Fibroblast of gingiva (primary cell): ENCODE results near the gene LIPN.
A peak's percentile ranks its signal among the peaks of the same experiment; 100 is the strongest.
"Not testable (repeated sequence)": the region's sequence is repeated elsewhere in the genome, so short reads cannot be mapped to it uniquely, and the experiment has no call there.

Source experiments
- DNase-seq: peaks from one replicate; pipeline ENCODE4 v3.0.0-alpha.2; 2011; ENCODE audit warnings: low read depth

Gene LIPN, protein sequence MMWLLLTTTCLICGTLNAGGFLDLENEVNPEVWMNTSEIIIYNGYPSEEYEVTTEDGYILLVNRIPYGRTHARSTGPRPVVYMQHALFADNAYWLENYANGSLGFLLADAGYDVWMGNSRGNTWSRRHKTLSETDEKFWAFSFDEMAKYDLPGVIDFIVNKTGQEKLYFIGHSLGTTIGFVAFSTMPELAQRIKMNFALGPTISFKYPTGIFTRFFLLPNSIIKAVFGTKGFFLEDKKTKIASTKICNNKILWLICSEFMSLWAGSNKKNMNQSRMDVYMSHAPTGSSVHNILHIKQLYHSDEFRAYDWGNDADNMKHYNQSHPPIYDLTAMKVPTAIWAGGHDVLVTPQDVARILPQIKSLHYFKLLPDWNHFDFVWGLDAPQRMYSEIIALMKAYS

DNA sequence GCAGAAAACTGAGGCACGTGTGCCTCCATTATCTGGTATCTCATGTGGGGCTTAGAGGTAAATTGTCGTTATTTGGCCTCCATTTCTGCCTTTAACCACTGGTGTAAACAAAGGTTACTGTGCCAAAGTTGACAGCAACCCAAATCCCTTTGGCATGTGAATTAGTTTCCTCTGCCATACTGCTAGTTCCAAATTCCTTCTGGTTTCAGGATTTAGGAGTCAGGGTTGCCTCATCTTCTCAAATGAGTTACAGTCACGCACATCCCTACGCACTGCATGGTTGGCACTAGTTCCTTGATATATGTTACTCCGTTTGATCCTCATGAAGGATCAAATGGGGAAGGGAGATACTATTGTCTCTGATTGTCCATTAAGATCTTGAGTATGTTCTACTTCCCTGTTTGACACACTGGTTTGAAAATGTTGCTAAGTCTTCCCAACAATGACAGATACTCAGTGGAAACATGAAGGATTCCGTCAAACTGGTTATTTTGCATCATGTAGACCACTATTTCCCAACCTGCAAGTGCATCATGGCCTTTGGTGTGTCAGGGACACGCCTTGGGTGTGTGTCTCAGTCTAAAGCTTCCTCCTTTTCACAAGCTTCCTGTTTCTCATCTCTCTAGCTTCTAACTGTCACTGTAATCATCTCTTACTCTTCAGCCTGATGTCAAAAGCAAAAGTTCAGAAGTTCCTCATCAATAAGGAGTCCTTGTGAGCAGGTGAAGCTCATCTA lies at the start of gene LIPN:
Gene LIPN, plus strand, starts transcription at position 655 of the 736 bp plus-strand sequence. CDS start 1,386 bp downstream, outside the sequence.
- DNase-seq: peak; percentile 47

- DNase-seq: no peak
Measured at GRCh38 chr10:88715517-88715916, 44.3 kb upstream of the LIPN start.

GRCh38 chr10:88721392-88721791 lies 38.4 kb upstream of the LIPN start:
- no peak for DNase-seq

DNA sequence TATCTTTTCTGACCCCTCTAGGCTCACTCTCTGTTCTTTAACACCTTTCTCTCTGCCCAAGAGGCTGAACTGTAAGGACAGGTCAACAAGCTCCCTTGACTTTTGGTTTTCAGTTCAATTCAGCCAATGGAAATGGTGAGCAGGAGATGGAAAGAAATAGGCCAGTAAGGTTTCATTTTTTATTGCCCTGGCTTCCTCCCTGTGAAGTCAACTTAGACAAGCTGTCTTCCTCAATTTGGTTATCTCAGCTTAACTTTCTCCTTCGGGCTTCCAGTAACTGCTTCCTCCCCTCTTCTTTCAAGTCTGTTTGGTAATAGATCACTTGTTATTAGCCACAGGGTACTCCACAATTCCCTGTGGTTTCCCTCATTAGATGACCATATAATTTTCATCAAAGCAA lies 34.0 kb upstream of the LIPN start:
- no peak for DNase-seq

DNA sequence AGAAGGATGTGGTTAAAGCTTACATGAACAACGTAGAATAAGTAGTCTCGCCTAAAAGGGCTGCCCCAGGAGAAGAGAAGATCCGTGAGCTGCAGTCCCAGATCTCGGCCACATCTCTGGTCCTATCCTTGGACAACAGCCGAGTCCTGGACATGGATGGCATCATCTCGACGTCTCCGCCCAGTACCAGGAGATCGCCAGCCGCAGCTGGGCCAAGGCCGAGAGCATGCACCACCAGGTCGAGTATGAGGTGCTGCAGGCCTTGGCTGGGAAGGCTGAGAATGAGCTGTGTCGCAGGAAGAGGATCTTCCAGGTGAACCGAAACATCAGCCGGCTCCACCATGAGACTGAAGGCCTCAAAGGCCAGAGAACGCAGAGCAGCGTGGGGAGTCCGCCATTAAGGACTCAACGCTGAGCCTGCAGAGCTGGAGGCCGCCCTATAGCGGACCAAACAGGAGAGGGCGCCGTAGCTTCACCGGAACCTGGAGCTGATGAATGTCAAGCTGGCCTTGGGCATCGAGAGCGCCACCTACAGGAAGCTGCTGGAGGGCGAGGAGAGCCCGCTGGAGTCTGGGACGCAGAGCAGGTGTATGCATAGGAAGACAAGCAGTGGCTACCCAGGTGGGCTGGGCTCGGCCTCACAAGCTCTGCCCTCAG lies 31.6 kb upstream of the LIPN start:
- DNase-seq: no peak

- DNase-seq: no peak
Measured at GRCh38 chr10:88730864-88731263, 29.0 kb upstream of the LIPN start.

DNA sequence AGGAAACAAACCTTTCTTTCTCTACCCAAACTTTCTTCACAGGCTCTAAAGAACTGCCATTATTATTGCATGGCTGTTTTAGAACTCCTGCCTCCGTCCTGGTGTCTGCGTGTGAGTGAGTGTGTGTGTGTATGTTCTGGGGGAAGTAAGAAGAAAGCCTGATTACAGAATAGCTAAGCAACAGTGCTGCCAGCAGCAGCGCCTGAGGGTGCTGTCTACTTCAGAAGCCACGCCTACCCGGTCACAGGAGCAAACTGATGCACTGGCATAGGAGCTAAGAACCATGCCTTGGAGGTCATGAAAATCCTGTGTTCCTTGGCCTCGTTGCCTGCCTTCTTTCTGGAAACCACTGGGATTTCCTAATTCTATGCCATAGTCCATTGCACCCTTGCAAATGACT lies 28.5 kb upstream of the LIPN start:
- peak; percentile 12 for DNase-seq

DNA sequence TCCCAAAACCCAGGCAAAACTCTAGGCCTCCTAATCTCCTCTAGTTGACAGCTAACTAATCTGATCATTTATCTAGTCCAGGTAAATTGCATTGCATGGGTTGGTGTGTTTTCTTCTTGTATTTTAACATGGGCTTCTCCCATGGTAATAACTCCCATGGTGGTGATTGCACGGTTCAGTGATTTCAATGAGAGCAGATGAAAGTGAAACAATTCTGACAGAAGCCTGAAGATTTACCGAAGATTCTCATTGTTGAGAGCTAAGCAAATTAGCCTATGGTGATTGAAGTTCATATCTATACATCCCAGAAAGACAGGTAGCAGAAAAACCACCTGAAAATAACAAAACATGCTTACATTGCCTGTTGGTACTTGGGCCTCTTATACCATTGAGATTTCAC lies 26.6 kb upstream of the LIPN start:
- no peak for DNase-seq

- DNase-seq: no peak
Measured at GRCh38 chr10:88735661-88736060, 24.2 kb upstream of the LIPN start.

GRCh38 chr10:88741921-88742320 lies 17.9 kb upstream of the LIPN start:
- DNase-seq: not testable (repeated sequence)

- DNase-seq: no peak
Measured at GRCh38 chr10:88742448-88742847, 17.4 kb upstream of the LIPN start.

DNA sequence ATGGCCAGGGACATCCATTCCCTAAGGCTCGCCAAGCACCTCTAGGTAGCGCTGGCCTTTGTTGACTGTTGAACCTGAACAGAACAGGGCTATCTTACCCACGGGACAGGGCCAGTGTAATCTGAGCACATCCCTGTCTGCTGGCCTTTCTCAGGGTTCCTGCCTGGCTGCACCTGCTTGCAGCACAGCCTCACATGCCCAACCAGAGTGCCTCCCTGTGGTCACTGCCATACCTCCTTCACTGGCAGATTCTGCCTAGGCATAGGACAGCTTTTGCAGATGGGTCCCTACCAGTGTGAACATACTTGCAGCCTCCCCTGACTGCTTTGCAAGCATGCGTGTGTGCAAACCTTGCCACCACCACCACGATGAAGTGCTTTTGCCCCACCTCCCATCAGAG lies 15.8 kb upstream of the LIPN start:
- DNase-seq: no peak

GRCh38 chr10:88745633-88746032 lies 14.2 kb upstream of the LIPN start:
- no peak for DNase-seq

GRCh38 chr10:88754287-88754686 lies 5.5 kb upstream of the LIPN start:
- DNase-seq: peak; percentile 83

- DNase-seq: no peak
Measured at GRCh38 chr10:88755753-88756152, 4.1 kb upstream of the LIPN start.

DNA sequence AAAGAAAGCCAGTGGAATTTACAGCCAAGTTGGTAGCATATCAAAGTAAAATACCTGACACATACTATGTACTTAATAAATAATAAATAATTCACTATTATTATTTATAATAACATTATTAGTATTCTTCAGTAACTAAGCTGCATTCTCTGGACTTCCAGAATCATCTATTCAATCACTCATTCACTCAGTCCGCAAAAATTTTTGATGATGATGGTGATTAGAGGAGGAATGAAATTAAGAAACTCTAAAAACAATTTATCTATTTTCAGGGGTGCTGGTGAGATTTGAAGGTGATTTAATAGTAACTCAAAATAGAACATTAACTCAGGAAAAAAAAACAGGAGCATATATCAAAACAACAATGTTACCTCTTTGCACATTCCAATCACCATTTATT lies 3.2 kb upstream of the LIPN start:
- no peak for DNase-seq

- DNase-seq: no peak
Measured at GRCh38 chr10:88762906-88763305, 3.1 kb downstream of the LIPN start.

DNA sequence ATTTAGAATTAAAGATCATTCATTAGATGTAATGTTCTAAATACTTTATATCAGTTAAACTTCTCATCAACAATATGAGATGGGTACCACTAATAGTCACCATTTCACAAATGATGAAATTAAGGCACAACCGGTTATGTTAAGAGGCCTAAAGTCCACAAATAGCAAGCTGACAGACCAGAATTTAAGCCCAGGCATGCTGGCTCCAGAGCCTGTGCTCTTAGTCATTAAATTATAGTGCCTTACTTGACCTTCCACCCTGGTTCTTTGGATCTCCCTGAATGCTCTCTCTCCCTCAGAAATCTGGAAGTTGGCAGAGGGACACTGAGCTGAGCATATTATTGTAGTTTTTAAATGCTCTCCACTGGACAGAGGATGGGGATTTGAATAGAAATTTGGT lies 3.6 kb downstream of the LIPN start:
- no peak for DNase-seq

- no peak for DNase-seq
Measured at GRCh38 chr10:88764110-88764509, 4.3 kb downstream of the LIPN start.

DNA sequence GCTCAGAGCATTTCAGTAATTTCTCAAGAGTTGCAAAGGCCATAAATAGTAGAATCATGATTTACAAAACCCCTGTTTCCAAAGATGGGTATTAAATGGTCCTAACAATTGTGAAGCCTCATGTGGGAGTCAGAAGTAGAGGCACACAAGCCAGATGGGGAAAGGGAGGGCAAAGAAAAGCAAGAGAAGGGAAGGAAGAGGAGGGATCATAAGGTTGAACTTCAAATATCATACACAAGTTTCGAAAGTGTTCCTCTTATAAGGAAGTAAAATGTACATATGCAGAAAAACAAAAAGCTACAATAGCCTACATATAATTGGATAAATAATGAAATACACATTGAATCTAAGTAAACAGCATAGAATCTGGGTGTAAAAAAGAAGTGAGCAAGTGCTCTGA lies 6.0 kb downstream of the LIPN start:
- DNase-seq: no peak

- DNase-seq: no peak
Measured at GRCh38 chr10:88769384-88769783, 9.6 kb downstream of the LIPN start.

- peak; percentile 61 for DNase-seq
Measured at GRCh38 chr10:88781206-88781605, 21.4 kb downstream of the LIPN start.

- DNase-seq: no peak
Measured at GRCh38 chr10:88782222-88782621, 22.4 kb downstream of the LIPN start.
